A673 (cell line): ENCODE data around the gene MAST4. TPM values are rescaled to one million over a fixed set of nuclear protein-coding genes. Genes with fewer than 3 reads are reported as not detected.

ENCODE experiments used
- BruUV-seq: library from RNA; stranded (reverse); fragments of 400-500 nt; replicated peaks from 2 replicates; lab custom pipeline; 2021; lab: Mats Ljungman, UMichigan
- CTCF ChIA-PET: fragments of 300-600 bp; sonication (Branson Sonifier 250); formaldehyde crosslinking; loops from one replicate; lab custom pipeline; 2022; ENCODE audit warnings: antibody characterized with exemption; lab: Charles Lee
- POLR2A ChIA-PET: fragments of 300-600 bp; sonication (Branson Sonifier 250); formaldehyde crosslinking; loops from one replicate; lab custom pipeline; 2022; ENCODE audit warnings: antibody characterized with exemption; ENCODE audit not compliant: low non-redundant PET; lab: Charles Lee
- DNase-seq: peaks from one replicate; pipeline ENCODE4 v3.0.0-alpha.2; 2015; ENCODE audit warnings: low spot score
- H3K27ac ChIP-seq: fragments of 200-600 bp; sonication (generic); 2 replicates; pipeline ENCODE4 v1.5.1; 2016; ENCODE audit warnings: mixed run types, low read depth, mild to moderate bottlenecking, mixed read lengths, antibody characterized with exemption, low read length; ENCODE audit not compliant: poor library complexity, severe bottlenecking
- H3K27me3 ChIP-seq: fragments of 200-600 bp; sonication (generic); replicated peaks from 2 replicates; pipeline ENCODE4 v1.6.1; 2017; ENCODE audit warnings: mixed run types, low read depth, mild to moderate bottlenecking, mixed read lengths, antibody characterized with exemption, low read length; ENCODE audit not compliant: insufficient read depth, poor library complexity
- H3K36me3 ChIP-seq: fragments of 200-600 bp; sonication (generic); 2 replicates; pipeline ENCODE4 v1.6.1; 2016; ENCODE audit warnings: mixed run types, mild to moderate bottlenecking, mixed read lengths, antibody characterized with exemption, low read length; ENCODE audit not compliant: insufficient read depth, poor library complexity, severe bottlenecking
- H3K4me1 ChIP-seq: fragments of 200-600 bp; sonication (generic); 2 replicates; pipeline ENCODE4 v1.6.1; 2017; ENCODE audit warnings: mixed run types, mild to moderate bottlenecking, mixed read lengths, antibody characterized with exemption, low read length; ENCODE audit not compliant: insufficient read depth, poor library complexity, severe bottlenecking
- H3K4me3 ChIP-seq: fragments of 200-600 bp; sonication (generic); 2 replicates; pipeline ENCODE4 v1.5.1; 2016; ENCODE audit warnings: low read depth, mixed run types, mild to moderate bottlenecking, mixed read lengths, low read length; ENCODE audit not compliant: poor library complexity, severe bottlenecking
- H3K9me3 ChIP-seq: fragments of 200-600 bp; sonication (generic); 2 replicates; pipeline ENCODE4 v1.6.1; 2016; ENCODE audit warnings: mixed run types, low read depth, mild to moderate bottlenecking, mixed read lengths, antibody characterized with exemption, low read length; ENCODE audit not compliant: poor library complexity, severe bottlenecking
- EZH2 ChIP-seq: fragments of 200-600 bp; sonication (generic); IDR thresholded peaks from 2 replicates; pipeline ENCODE4 v1.6.1; 2017; ENCODE audit warnings: borderline replicate concordance, low read depth, mild to moderate bottlenecking, mixed read lengths, antibody characterized with exemption, low read length; ENCODE audit not compliant: poor library complexity, severe bottlenecking
- intact Hi-C: fragments of 100-400 bp; cut with micrococcal nuclease; formaldehyde crosslinking; loops from one replicate; pipeline ENCODE4 v1.10.0; 2022; ENCODE audit not compliant: unreplicated experiment
- total RNA-seq: library from RNA; stranded (reverse); gene quantifications from 2 replicates; pipeline ENCODE4 v1.2.3, GENCODE V29; 2021
- TF ChIP-seq, protein P1 (sequence below): fragments of 300-800, 200-600 bp; sonication (generic); conservative IDR thresholded peaks from 2 replicates; pipeline ENCODE4 v1.5.1; 2017; ENCODE audit warnings: low read depth, mild to moderate bottlenecking, antibody characterized with exemption, low read length, moderate library complexity, mixed read lengths

MAST4 gene
- total RNA-seq, 1 experiment from 2014 or later, result 4.5 TPM

DNA sequence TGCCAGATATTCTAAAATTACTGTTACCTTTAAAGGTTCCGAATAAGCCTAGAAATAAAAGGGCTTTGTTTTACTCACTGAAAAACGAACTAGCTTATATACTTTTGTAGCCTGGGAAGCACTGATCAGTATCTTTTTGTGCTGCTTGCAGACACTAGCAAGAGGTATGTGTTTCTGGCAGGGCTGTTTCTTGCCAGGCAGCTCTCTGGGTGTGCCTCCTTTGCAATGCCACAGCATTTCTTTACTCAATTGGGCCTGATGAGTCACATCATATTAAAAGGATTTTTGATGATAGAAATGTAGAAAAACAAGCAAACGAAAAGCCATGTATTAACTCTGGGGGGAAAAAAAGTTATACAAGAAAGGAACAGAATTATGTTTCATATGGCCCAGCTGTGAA is 564.8 kb downstream of the MAST4 start:
- peak; percentile 45 for DNase-seq
- ChIA-PET CTCF (no interaction called here), POLR2A (no interaction called here)
- no peaks in the 10 kb centered on the region for H3K9me3 ChIP-seq
- no peak overlapping the region for H3K4me3 ChIP-seq
- peaks cover 23% of the 10 kb centered on the region for H3K4me1 ChIP-seq
- BruUV-seq, result no TSS peak
- H3K27me3 ChIP-seq, result no peaks in the 10 kb centered on the region
- intact Hi-C loops, result no loop called here
- no peak overlapping the region for H3K27ac ChIP-seq
- no peak for TF ChIP-seq EZH2
- TF ChIP-seq, protein P1, sequence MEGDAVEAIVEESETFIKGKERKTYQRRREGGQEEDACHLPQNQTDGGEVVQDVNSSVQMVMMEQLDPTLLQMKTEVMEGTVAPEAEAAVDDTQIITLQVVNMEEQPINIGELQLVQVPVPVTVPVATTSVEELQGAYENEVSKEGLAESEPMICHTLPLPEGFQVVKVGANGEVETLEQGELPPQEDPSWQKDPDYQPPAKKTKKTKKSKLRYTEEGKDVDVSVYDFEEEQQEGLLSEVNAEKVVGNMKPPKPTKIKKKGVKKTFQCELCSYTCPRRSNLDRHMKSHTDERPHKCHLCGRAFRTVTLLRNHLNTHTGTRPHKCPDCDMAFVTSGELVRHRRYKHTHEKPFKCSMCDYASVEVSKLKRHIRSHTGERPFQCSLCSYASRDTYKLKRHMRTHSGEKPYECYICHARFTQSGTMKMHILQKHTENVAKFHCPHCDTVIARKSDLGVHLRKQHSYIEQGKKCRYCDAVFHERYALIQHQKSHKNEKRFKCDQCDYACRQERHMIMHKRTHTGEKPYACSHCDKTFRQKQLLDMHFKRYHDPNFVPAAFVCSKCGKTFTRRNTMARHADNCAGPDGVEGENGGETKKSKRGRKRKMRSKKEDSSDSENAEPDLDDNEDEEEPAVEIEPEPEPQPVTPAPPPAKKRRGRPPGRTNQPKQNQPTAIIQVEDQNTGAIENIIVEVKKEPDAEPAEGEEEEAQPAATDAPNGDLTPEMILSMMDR, result no peak
- H3K36me3 ChIP-seq, result no peaks in the 10 kb centered on the region

DNA sequence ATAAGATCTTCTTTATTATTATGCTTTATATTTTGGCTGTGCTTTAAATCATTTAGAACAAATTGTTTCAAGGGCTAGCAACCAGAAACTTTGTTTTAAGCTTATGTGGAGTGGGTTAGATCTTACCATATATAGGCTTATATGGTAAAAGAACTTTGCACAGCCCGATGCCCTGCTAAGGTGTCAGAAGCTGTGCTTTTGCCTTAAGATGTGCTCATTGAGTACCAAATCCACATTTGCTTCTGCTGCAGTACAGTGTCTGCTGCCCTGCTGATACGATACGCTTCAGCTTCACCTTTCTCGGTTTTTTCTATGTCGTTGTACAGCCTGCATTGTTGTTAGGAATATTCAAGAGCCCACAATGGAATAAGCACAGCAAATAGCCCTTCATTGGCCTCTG is 565.6 kb downstream of the MAST4 start:
- intact Hi-C loops, result no loop called here
- ChIA-PET CTCF (no interaction called here), POLR2A (no interaction called here)
- Histone ChIP-seq H3K27me3 (no peaks in the 10 kb centered on the region), H3K27ac (no peak overlapping the region), H3K36me3 (no peaks in the 10 kb centered on the region), H3K4me1 (peaks cover 23% of the 10 kb centered on the region), H3K4me3 (no peak overlapping the region), H3K9me3 (no peaks in the 10 kb centered on the region)
- TF ChIP-seq EZH2, result no peak
- TF ChIP-seq, protein P1, result no peak
- DNase-seq, result no peak
- BruUV-seq, result no TSS peak

DNA sequence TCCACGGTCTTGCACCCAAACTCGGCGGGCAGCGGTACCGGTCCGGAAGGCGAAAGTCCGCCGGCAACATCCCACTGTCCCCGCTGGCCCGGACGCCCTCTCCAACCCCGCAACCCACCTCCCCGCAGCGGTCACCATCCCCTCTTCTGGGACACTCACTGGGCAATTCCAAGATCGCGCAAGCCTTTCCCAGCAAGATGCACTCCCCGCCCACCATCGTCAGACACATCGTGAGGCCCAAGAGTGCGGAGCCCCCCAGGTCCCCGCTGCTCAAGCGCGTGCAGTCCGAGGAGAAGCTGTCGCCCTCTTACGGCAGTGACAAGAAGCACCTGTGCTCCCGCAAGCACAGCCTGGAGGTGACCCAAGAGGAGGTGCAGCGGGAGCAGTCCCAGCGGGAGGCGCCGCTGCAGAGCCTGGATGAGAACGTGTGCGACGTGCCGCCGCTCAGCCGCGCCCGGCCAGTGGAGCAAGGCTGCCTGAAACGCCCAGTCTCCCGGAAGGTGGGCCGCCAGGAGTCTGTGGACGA is 567.1 kb downstream of the MAST4 start:
- no TSS peak for BruUV-seq
- H3K4me1 ChIP-seq, result peaks cover 17% of the 10 kb centered on the region
- no peaks in the 10 kb centered on the region for H3K9me3 ChIP-seq
- no peak overlapping the region for H3K4me3 ChIP-seq
- no peak for TF ChIP-seq EZH2
- H3K27me3 ChIP-seq, result no peaks in the 10 kb centered on the region
- DNase-seq, result no peak
- CTCF ChIA-PET, result interaction anchor here (0.6 kb wide), 1 partner anchor 17 kb away, joined by 3 read pairs; no protein-coding TSS in a partner anchor
- intact Hi-C loops, result no loop called here
- H3K27ac ChIP-seq, result no peak overlapping the region
- no peaks in the 10 kb centered on the region for H3K36me3 ChIP-seq
- POLR2A ChIA-PET, result no interaction called here
